NCI-H1092 (cell line): Measurements from ENCODE around the gene DARS1.
A peak's percentile ranks its signal among the peaks of the same experiment; 100 is the strongest.

Experiments used
- DNase-seq: peaks from one replicate; lab custom pipeline; 2025; lab: John Stamatoyannopoulos, UW

The DARS1 gene

DNA sequence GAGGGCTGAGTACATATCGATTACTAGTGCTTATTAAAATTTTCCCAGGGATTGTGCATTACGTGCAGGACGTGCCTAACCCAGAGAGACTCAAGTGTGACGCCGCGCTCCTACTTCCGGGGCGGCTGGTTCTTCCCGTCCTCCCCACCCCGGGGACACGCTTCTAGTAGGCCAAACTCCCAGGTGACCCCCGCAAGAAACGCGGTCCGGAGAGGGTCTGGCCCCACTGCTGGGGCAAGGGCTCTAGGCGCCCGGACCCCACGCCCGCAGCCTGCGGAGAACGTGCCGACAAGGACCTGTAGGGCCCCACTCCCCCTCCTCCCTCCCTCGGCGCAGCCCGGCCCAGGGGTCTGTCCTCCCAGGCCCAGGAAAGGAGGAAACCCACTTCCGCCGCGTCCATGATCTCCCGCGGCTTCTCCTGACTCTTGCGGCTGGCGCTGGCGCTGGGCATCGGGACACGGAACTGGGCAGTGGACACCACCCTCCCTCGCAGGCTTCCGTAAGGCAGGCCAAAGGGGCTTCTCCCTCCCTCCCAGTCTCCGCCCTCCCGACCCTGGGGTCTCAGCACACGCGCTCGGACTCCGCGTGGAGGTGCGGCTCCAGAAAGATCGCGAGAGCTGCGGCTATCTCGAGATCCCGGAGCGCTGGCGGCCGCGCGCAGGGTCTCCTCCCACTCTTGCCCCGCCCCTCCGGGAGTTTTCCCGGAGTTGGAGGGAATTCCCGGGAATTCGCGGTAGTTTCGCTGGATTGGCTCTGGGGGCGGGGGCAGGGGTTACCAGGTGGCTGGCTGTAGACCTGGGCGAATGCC, at the start of gene DARS1:
DARS1 (minus strand) TSS at position 609 of the 808 bp plus-strand sequence; CDS start at position 451, 158 bp downstream.
- DNase-seq, result peak; percentile 91

DNA sequence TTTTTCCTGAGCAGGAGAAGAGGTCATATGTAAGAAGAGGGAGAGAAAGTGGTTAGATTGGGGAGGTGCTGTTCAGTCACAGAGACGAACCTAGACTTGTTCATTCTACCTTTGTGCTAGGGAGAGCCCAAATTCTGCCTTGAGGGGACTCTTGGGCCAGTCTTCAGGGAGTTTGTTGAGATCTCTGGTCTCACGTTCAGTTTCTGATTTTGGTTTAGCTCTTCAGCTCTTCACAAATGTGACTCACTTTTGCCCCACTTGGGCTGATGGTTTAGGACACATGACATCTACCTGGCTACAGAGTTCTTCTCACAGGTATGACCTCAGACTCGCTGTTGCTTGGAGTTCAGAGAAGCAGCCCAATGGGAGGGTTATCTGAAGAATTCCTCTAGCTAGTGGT, 49.2 kb upstream of the DARS1 start:
- no peak for DNase-seq

DNA sequence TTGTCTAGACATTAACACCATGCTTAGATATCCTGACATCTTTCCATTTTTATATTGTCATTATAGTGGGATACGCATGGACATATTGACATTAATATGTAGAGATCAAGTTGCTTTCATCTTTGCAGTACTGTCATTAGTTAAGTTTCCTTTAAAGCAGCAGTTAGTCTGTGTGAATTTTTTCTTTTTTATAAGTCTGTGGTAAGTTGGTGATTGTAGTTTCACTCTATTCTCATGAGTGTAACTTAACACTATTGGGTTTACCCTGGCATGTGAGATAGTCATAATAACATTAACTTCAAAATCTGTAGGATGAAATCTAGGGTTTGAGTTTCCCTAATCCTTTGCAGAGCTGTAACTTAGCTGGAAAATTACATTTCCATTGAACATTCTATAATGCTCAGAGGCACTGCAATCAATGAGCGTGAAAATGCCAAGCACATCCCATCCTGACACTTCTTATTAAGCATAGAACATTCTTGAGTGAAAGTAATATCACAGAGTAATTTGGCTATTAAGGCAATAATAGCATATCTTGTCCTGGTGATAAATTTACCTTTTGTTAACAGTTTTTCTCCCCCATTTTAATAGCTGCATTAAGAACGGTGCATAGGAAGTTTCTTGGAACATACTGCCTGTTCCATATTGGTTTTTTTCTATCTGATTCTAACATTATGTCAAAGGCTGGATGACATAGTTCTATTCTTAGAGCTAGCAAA, 47.5 kb upstream of the DARS1 start:
- DNase-seq, result no peak

DNA sequence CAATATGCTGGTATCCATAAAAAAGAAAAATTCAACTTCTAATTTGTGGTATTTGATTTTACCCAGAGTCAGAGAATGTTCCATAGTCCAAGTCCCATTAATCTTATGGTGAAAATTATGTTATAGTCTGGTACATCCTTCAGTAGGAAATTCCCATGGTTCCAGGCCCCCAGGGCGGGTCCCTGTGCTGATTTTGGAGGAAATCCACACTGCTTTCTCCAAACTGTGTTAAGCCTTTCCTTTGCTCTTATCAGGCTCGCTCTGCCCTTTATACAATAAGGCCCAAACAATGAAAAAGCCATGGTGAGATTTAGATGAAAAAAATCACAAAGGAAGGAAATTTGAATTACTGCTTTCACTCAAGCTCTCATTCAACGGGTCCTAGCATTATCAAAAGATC, 46.8 kb upstream of the DARS1 start:
- no peak for DNase-seq

DNA sequence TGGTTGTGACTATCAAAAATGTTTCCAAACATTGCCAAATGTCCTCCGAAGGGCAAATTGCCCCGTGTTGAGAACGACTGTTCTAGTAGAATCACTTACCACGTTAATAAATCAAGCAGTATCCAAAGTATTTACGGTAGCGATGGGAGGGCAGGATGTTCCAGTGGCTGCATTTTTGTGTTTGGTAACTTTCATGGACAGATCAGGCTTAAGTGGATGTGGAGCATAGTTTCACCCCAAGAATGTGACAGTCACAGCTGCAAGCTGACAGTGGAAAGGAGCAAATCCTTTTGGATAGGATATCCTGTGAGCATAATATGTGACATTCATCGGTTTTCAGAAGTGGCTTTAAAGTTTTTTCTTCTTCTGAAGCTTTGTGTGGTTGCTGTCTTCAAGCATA, 46.3 kb upstream of the DARS1 start:
- no peak for DNase-seq

DNA sequence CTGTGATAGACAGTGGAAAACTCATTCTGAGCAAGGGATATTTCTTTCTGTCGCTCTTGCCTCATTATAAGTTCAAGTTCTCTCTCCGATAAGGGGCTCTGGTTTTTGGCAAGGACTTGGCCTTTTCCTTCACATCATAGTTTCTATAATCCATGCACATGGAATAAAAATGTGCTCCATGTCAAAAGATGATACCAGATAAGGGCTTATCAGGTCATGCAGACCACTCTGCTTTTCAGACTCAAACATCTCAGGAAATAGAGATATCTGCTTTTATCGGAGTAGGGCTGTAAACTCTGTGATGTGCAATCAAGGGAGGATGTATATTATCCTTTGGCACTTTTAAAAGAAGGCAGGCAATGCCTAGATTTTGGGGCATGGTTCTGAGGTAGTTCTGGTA, 45.0 kb upstream of the DARS1 start:
- no peak for DNase-seq

DNA sequence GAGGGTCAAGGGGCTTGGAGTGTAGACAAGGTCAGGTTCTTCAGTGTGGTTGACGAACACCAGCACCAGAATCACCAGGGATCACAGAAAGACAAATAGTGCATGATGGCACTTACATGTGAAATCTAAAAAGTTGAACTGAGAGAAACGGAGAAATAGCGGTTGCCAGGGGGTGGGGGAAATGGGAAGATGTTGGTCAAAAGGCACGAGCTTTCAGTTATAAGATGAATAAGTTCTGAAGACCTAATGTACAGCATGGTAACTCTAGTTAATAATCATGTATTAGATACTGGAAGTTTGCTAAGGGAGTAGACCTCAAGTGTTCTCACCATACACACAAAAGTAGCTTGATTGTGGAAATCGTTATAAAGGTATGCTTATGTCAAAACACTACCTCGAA, 43.7 kb upstream of the DARS1 start:
- no peak for DNase-seq

DNA sequence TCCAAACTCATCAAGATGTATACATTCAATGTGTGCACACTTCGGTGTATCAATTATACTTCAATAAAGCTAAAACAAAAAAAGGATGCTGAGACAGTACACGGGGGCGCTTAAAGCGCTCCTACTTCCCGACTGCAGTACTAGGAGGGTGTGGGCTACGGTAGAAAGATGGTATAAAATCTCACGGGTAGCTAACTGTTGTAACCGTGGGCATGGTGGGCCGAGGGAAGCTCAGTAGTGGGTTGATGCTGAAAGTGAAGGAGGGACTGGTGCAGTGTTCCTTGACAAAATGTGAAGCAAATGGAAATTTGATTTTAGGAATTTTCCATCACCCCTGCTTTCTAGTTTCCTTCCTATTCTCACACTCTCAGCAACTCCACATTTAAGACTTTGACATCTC, 42.6 kb upstream of the DARS1 start:
- no peak for DNase-seq

DNA sequence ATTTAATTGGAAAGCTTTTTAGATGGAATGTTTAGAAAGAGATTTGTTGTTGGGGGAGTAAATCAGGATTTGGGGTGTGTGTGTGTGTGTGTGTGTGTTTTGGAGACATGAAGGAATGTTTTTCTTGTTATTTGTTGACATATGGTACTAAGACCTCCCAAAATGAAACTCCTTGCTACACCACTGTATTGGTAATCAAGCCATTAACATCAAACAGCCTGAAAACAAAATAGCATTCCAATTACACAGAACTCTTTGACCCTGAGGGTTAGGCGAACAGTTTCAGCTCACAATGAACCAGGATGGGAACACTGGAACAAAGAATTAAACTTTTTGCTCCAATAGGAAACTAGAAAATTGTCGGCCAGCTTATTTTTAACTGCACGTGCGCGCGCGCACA, 41.7 kb upstream of the DARS1 start:
- no peak for DNase-seq

DNA sequence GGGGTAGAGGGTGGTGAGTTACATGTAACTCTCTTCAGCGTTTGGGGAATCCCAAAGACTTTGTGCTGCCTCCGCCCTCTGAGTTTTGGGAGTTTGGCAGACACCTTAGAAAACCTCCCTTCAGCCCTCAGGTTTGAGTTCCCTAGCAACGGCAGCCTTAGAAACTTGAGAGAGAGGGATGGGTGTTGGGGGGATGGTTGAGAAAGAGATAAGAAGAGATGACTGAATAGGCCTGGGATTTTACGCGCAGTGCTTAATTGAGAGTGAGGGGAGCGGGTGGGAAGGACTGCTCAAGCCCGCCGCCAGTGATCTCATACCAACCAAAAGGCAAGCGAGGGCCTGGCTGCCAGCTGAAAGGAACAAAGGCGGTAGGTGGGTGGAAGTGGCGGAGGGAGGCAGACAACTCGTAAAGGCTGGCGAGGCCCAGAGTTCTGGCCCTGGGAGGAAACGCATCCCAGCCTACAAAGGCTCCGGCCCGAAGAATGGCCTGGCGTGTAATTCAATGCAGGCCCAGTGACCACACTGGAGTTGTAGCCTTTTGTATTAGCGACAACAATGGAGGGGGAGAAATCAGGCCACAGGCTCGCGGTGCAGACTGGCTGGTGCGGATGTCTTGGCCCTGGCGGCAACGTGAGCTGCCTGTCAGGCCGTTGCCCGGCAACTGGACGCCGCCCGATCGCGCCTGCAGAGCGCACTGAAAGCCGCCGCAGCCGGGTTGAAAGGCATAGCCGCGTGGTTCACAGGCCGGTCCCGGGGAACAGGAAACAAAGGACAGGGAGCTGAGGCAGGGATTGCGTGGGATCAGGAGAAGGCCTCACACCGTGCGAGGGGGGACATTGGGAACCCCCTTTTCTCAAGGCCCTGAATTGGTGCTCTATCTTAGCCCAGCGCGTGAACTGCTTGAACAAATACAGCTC, 39.9 kb upstream of the DARS1 start:
- DNase-seq, result peak; percentile 80

DNA sequence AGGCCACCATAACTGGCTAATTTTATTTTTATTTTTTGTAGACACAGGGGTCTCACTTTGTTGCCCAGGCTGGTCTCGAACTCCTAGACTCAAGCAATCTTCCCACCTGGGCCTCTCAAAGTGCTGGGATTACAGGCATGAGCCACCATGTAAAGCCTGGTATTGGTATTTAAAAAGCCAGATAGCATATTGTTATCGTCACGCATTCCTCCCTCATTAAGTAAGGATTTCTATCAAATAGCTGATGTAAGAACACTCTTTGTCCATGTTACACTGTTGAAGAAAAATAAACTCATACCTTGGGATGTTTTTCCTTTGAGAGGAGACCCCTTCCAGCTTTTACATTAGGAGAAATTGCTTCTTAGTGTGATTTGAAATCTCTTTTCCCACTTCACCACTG, 39.2 kb upstream of the DARS1 start:
- DNase-seq, result no peak

DNA sequence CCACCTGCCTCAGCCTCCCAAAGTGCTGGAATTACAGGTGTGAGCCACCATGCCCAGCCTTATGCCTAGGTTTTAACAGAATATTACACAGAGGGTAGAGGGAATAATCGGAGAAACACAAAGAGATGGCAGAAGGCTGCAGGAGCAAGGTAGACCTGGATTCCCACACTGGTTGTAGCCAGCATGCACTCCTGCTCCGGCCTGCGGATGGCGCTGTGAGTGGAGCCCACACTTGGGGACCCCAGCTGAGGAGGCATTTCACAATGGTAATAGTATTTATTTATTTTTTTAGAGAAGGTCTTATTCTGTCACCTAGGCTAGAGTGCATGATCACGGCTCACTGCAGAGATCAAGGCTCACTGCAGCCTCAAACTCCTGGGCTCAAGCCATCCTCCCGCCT, 38.8 kb upstream of the DARS1 start:
- no peak for DNase-seq

DNA sequence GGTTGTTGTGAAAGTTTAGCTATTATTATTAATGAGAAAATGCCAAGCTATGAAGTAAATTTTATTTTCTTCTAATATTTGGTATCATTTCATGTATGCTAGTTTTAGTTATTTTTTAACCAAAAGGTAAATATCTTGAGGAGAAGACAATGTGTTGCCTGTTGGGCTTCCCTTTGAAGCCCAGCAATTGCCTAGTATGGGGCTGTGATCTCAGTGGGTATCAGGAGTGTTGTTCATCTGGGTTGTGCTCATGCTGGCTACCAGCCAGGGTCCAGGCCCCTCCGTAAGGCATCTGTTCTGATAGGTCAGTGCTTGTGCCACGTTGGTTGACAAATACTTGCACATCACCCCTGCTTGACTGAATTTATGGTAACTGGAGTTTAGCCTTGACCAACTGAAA, 38.0 kb upstream of the DARS1 start:
- no peak for DNase-seq

DNA sequence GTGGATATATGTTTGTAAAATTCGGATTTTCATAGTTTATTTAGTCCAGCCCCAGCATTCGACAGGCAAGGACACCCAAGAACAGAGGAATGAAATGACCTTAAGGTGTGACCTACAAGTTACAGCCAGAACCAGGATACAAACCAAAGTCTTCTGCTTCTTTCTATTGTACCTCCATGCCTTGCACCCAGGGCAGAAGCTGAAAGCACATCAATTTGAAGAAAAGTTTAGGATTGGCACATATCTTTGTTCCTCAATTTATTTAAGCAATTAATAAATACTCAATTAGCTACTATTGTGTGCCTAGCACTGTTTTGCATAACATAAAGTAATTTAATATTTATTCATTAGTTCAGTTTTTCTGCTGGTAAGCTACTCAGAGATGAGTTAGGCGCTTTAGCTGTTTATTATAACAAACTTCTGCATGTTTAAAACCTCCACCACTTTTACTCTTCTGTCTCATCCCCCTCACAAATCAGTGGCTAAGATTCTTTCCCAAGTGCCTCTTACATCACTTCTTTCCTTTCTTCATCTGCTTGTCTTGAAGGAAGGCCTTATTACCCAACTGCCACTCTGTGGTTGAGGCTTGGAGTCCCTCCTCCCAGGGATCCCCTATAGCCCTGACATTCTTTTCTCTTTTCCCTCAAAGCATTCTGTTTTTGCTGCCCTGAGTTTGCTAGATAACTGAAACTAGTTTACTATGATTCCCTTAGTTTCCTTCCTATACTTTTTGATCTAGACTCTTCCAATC, 37.1 kb upstream of the DARS1 start:
- no peak for DNase-seq

DNA sequence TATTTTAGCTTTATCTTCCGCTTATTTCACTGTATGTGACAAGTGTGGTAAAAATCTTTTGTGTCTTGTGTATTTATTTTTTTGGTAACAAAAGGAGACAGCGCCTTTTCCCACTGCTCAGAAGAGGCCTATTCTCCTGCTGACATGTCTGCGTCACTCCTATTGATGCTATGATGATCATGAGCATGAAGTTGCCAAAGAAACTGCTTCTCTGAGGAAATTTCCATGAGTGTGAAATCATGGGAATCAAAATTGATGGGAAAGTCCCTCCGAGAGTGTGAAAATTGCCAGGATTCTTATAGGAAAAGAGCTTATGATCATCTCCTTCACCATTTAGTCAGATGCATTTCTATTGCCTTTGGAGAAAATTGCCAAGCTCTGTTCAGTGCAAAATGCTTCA, 36.5 kb upstream of the DARS1 start:
- DNase-seq, result no peak

DNA sequence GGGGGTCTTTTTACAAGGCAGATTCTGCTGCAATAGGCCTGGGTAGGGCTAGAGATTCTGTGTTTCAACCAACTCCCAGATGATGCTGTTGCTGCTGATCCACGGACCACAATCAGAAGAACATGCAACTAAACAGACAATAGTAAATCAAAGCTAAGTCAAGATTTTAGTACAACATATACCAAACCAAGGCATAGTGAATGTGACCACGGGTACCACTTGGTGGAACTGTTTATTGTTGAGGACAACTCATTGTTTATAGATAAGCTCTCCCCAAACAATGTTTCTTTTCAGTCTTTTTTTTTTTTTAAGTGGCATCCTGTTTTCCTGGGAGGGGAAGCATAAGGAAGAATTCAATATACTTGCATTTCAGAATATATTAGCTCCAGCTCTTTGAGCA, 36.0 kb upstream of the DARS1 start:
- no peak for DNase-seq

DNA sequence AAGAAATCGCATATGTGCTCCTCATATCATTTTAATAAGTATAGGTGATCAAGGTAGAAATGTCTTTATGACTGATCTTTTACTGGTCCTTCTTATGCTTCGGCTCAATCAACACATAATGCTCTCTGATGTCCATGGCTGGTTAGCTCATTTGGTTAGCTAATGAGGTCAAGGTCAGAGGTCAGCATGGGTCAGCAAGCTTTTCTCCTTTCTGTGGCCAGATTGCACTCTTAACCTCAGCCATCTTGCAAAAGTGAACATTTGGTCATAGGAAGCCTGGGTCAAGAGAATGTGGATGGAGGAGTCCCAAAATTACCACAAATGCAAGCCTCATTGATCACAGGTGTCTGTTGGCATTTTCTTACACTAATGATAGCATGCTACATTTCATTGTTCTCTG, 35.4 kb upstream of the DARS1 start:
- no peak for DNase-seq

DNA sequence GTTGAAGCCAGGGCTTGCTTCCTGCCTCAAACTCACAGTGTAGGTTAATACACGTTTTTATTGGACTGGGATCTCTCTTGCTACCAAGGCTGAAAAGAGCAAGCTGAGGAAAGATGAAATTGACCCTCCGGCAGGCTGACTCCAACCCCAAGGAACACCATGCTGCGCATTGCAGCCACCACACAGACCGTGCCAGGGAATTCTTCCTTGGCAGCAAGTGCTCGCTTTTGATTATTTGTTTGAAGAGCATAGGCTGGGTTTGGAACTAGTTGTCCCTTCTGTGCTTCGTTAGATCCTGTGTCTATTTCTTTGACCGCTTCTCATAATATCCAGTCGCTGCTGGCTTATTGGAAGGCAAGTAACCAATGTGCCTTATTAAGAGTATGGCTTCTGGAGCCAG, 34.4 kb upstream of the DARS1 start:
- DNase-seq, result no peak

DNA sequence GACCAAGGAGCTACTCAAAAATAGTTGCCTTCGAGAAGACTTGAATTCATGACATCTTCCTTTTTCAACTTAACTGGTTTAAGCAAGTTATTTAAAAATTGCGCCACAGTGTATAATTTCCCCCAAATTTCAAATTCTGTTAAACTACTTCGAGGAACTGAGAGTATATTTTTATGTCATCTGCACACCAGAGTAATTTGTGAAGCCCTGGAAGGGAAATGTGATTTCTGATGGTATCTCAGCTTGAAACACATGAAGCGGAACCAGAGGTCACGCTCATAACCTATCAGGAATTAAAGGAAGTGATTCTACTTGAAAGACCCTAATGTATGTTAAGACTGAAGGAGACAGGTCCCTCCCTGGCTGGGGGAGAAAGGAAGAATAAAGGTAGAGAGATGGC, 33.9 kb upstream of the DARS1 start:
- DNase-seq, result no peak

DNA sequence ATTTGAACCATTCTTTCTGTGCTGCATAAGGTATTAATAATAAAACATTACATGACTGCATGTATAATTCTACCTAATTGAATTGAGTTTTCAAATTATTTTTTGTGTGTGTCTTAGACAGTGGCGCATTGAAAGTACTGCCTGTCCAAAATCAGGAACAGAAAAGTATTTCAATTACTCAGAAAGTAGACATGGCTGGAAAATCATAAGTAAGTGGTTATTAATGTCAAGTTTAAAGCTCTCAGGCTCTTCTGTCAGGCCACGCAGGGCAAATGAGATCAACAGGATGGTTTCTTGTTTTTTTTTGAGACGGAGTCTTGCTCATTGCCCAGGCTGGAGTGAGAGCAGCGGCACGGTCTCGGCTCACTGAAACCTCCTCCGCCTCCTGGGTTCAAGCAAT, 32.4 kb upstream of the DARS1 start:
- DNase-seq, result no peak

DNA sequence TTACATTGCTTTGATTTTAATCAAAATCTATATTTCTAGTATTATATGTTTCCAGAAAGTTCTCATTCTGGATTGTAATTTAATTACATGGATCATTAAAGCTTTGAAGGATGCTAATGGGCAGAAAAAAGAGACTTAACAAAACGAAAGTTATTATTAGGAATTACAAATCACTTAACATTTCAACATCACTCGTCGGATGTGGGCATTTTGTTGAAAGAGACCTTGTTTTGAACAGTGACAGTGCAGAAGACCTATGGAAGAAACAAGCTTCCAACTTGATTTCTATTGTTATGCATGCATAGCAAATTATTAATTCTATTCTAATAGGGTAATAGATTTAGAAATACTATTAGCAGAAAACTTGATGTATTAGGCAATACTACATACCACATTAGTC, 31.4 kb upstream of the DARS1 start:
- no peak for DNase-seq

DNA sequence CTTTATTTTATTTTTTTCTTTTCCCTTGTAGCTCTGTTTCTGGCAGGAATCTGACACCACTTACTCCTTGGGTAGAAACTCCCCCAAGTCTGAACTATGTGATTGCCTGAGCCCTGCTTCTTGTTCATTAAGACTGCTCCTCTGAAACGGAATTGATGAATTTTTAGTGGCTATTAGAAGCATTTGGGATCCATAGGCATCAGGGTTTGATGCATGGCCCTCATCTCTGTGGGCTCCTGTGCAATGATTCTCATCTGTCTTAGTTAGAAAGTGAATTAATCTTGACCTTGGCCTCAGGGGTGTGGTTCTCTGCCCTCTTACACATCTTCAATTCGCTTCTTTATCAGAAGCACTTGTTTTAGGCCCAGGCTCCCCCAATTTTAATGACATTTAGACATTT, 31.0 kb upstream of the DARS1 start:
- no peak for DNase-seq
